Effector memory CD4-positive, alpha-beta T cell (primary cell): ENCODE results near the gene COL21A1.

Experiments
- DNase-seq, 3 donors: peaks; one replicate each; pipeline ENCODE4 v3.0.0-alpha.2; 2020
- H3K27ac ChIP-seq: 2 replicates; pipeline ENCODE4 v1.7.0; 2013; ENCODE audit warnings: mild to moderate bottlenecking, low read length, moderate library complexity; ENCODE audit not compliant: insufficient read depth, poor library complexity, severe bottlenecking
- H3K27me3 ChIP-seq: replicated peaks from 2 replicates; pipeline ENCODE4 v1.7.0; 2013; ENCODE audit warnings: mild to moderate bottlenecking, low read length; ENCODE audit not compliant: insufficient read depth, control insufficient read depth, poor library complexity, severe bottlenecking
- H3K36me3 ChIP-seq: 2 replicates; pipeline ENCODE4 v1.7.0; 2013; ENCODE audit warnings: mild to moderate bottlenecking, low read length, moderate library complexity; ENCODE audit not compliant: control insufficient read depth, insufficient read depth
- H3K4me1 ChIP-seq: 2 replicates; pipeline ENCODE4 v1.7.0; 2013; ENCODE audit warnings: low read length, mild to moderate bottlenecking; ENCODE audit not compliant: control insufficient read depth, insufficient read depth, poor library complexity, severe bottlenecking
- H3K4me3 ChIP-seq: 2 replicates; pipeline ENCODE4 v1.7.0; 2013; ENCODE audit warnings: low read length, low read depth, mild to moderate bottlenecking; ENCODE audit not compliant: insufficient read depth, poor library complexity, severe bottlenecking
- H3K9me3 ChIP-seq: 2 replicates; pipeline ENCODE4 v1.7.0; 2013; ENCODE audit warnings: mild to moderate bottlenecking, low read length, moderate library complexity; ENCODE audit not compliant: control insufficient read depth

COL21A1 gene

GRCh38 chr6:56144538-56145324, 102.6 kb downstream of the COL21A1 start:
- no peak overlapping the region for H3K4me3 ChIP-seq
- H3K36me3 ChIP-seq = no peaks in the 10 kb centered on the region
- no peaks in the 10 kb centered on the region for H3K4me1 ChIP-seq
- no peak for DNase-seq
- no peaks in the 10 kb centered on the region for H3K27me3 ChIP-seq
- H3K27ac ChIP-seq = no peak overlapping the region
- no peaks in the 10 kb centered on the region for H3K9me3 ChIP-seq

- Histone ChIP-seq H3K4me1 (no peaks in the 10 kb centered on the region), H3K27ac (no peak overlapping the region), H3K36me3 (no peaks in the 10 kb centered on the region), H3K9me3 (no peaks in the 10 kb centered on the region), H3K4me3 (no peak overlapping the region), H3K27me3 (no peaks in the 10 kb centered on the region)
- DNase-seq = no peak
Measured at GRCh38 chr6:56143796-56144195, 103.6 kb downstream of the COL21A1 start.

GRCh38 chr6:56140090-56140489, 107.3 kb downstream of the COL21A1 start:
- DNase-seq = no peak
- H3K4me3 ChIP-seq = no peak overlapping the region
- H3K27ac ChIP-seq = no peak overlapping the region
- H3K9me3 ChIP-seq = no peaks in the 10 kb centered on the region
- H3K27me3 ChIP-seq = no peaks in the 10 kb centered on the region
- H3K4me1 ChIP-seq = no peaks in the 10 kb centered on the region
- no peaks in the 10 kb centered on the region for H3K36me3 ChIP-seq

GRCh38 chr6:56115715-56116114, 131.7 kb downstream of the COL21A1 start:
- DNase-seq = no peak
- H3K9me3 ChIP-seq = no peaks in the 10 kb centered on the region

GRCh38 chr6:56109149-56109548, 138.2 kb downstream of the COL21A1 start:
- Histone ChIP-seq H3K27ac (no peak overlapping the region), H3K4me1 (no peaks in the 10 kb centered on the region), H3K36me3 (no peaks in the 10 kb centered on the region), H3K9me3 (no peaks in the 10 kb centered on the region), H3K4me3 (no peak overlapping the region), H3K27me3 (no peaks in the 10 kb centered on the region)
- no peak for DNase-seq

More at GRCh38 chr6:56115715-56116114, 131.7 kb downstream of the COL21A1 start:
- H3K27me3 ChIP-seq = no peaks in the 10 kb centered on the region
- no peak overlapping the region for H3K27ac ChIP-seq
- no peaks in the 10 kb centered on the region for H3K4me1 ChIP-seq
- no peak overlapping the region for H3K4me3 ChIP-seq
- H3K36me3 ChIP-seq = no peaks in the 10 kb centered on the region

GRCh38 chr6:56106231-56106630, 141.1 kb downstream of the COL21A1 start:
- H3K4me1 ChIP-seq = no peaks in the 10 kb centered on the region
- no peak overlapping the region for H3K27ac ChIP-seq
- no peaks in the 10 kb centered on the region for H3K27me3 ChIP-seq
- H3K9me3 ChIP-seq = no peaks in the 10 kb centered on the region
- no peaks in the 10 kb centered on the region for H3K36me3 ChIP-seq
- no peak overlapping the region for H3K4me3 ChIP-seq
- DNase-seq = no peak

GRCh38 chr6:56104591-56104990, 142.8 kb downstream of the COL21A1 start:
- H3K36me3 ChIP-seq = no peaks in the 10 kb centered on the region

GRCh38 chr6:56102216-56102615, 145.2 kb downstream of the COL21A1 start:
- H3K4me3 ChIP-seq = no peak overlapping the region
- no peak overlapping the region for H3K27ac ChIP-seq
- no peaks in the 10 kb centered on the region for H3K27me3 ChIP-seq
- no peak for DNase-seq
- H3K36me3 ChIP-seq = no peaks in the 10 kb centered on the region
- H3K9me3 ChIP-seq = no peaks in the 10 kb centered on the region
- H3K4me1 ChIP-seq = no peaks in the 10 kb centered on the region

More at GRCh38 chr6:56104591-56104990, 142.8 kb downstream of the COL21A1 start:
- no peaks in the 10 kb centered on the region for H3K27me3 ChIP-seq
- no peak overlapping the region for H3K4me3 ChIP-seq
- H3K27ac ChIP-seq = no peak overlapping the region
- DNase-seq = no peak
- no peaks in the 10 kb centered on the region for H3K9me3 ChIP-seq
- H3K4me1 ChIP-seq = no peaks in the 10 kb centered on the region

GRCh38 chr6:56101141-56101553, 146.2 kb downstream of the COL21A1 start:
- H3K9me3 ChIP-seq = no peaks in the 10 kb centered on the region
- no peaks in the 10 kb centered on the region for H3K4me1 ChIP-seq
- no peak for DNase-seq
- no peak overlapping the region for H3K27ac ChIP-seq
- H3K4me3 ChIP-seq = no peak overlapping the region
- H3K27me3 ChIP-seq = no peaks in the 10 kb centered on the region
- H3K36me3 ChIP-seq = no peaks in the 10 kb centered on the region

- Histone ChIP-seq H3K27me3 (no peaks in the 10 kb centered on the region), H3K9me3 (no peaks in the 10 kb centered on the region), H3K27ac (no peak overlapping the region), H3K4me1 (no peaks in the 10 kb centered on the region), H3K36me3 (no peaks in the 10 kb centered on the region), H3K4me3 (no peak overlapping the region)
- no peak for DNase-seq
Measured at GRCh38 chr6:56096946-56097621, 150.3 kb downstream of the COL21A1 start.
